ENCODE data around the gene NTM. TPM values are rescaled to one million over a fixed set of nuclear protein-coding genes. Genes with fewer than 3 reads are reported as not detected.

Gene NTM
- polyA plus RNA-seq, 1 donor (not counting 4 experiments of a cell fraction or from before 2014, with no cell fraction given), result 47.9 TPM

GRCh38 chr11:131392528-131393255, 22.3 kb downstream of the NTM start:
- H3K9me1 ChIP-seq (ENCODE audit: control insufficient read depth, extremely low read depth, insufficient read depth, low read length), result no peaks in the 10 kb centered on the region
- H3K4me1 ChIP-seq (ENCODE audit: control insufficient read depth, extremely low read depth, insufficient read depth, low read length), result peaks cover 2% of the 10 kb centered on the region
- no peaks in the 10 kb centered on the region for H4K20me1 ChIP-seq (ENCODE audit: control insufficient read depth, extremely low read depth, insufficient read depth, low read length)
- H2AFZ ChIP-seq (ENCODE audit: control insufficient read depth, low read length), result no peak overlapping the region
- no peak overlapping the region for H3K27ac ChIP-seq (ENCODE audit: control insufficient read depth, insufficient read depth, low read length)
- no peaks in the 10 kb centered on the region for H3K9me3 ChIP-seq (ENCODE audit: control insufficient read depth, low read depth, low read length)
- H3K9ac ChIP-seq (ENCODE audit: control insufficient read depth, extremely low read depth, insufficient read depth, low read length), result no peak overlapping the region
- H3K27me3 ChIP-seq (ENCODE audit: control insufficient read depth, extremely low read depth, insufficient read depth, low read length), result peaks cover 3% of the 10 kb centered on the region
- no peaks in the 10 kb centered on the region for H3K36me3 ChIP-seq (ENCODE audit: control insufficient read depth in 2 of 2, extremely low read depth in 1 of 2, insufficient read depth in 2 of 2, low read length in 2 of 2)
- TF ChIP-seq, protein P1, sequence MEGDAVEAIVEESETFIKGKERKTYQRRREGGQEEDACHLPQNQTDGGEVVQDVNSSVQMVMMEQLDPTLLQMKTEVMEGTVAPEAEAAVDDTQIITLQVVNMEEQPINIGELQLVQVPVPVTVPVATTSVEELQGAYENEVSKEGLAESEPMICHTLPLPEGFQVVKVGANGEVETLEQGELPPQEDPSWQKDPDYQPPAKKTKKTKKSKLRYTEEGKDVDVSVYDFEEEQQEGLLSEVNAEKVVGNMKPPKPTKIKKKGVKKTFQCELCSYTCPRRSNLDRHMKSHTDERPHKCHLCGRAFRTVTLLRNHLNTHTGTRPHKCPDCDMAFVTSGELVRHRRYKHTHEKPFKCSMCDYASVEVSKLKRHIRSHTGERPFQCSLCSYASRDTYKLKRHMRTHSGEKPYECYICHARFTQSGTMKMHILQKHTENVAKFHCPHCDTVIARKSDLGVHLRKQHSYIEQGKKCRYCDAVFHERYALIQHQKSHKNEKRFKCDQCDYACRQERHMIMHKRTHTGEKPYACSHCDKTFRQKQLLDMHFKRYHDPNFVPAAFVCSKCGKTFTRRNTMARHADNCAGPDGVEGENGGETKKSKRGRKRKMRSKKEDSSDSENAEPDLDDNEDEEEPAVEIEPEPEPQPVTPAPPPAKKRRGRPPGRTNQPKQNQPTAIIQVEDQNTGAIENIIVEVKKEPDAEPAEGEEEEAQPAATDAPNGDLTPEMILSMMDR (optimal IDR thresholded peaks at IDR 0.05 in 1 of 3, IDR thresholded peaks at IDR 0.05 in 1 of 3, conservative IDR thresholded peaks at IDR 0.05 in 1 of 3; ENCODE audit: extremely low read depth in 1 of 3, insufficient read depth in 2 of 3, low read length in 3 of 3), result peak in 2 of 3 experiments; percentile 33 to 36
- TF ChIP-seq EZH2 (IDR thresholded peaks at IDR 0.05; ENCODE audit: low read length), result no peak
- no peak overlapping the region for H3K4me2 ChIP-seq (ENCODE audit: control insufficient read depth, extremely low read depth, insufficient read depth, low read depth, low read length)
- FAIRE-seq (no peak), DNase-seq (ENCODE audit: low read depth, low spot score) (no peak)
- H3K79me2 ChIP-seq (ENCODE audit: control insufficient read depth, insufficient read depth, low read length), result no peaks in the 10 kb centered on the region
- H3K4me3 ChIP-seq (ENCODE audit: control insufficient read depth in 2 of 3, extremely low read depth in 1 of 3, insufficient read depth in 2 of 3, low read depth in 1 of 3, low read length in 3 of 3), result no peak overlapping the region
- dilution Hi-C loops (cut with MboI; ENCODE audit: extremely low pct_ligation_motif_present, low sequenced_read_pairs), result no loop called here

DNA sequence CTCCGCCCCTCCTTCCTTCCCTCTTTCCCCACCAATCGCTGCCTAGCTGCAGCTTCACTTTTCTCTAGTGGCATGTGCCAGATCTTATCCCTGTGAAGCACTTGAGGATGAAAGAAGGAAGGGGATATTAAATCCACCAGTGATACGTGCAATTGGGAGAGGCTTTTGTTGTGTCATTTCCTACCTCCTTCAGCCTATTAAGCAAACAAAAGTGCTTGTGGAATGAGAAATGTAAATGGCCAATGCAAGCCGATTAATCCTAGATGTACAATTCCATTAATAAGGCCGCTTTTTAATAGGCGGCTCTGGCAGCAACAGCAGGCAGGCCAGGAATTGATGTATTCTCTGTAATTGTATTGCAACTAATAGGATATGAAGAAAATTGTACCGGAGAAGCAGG, 23.3 kb downstream of the NTM start:
- peaks cover 6% of the 10 kb centered on the region for H3K27me3 ChIP-seq (ENCODE audit: control insufficient read depth, extremely low read depth, insufficient read depth, low read length)
- H3K4me3 ChIP-seq (ENCODE audit: control insufficient read depth in 2 of 3, extremely low read depth in 1 of 3, insufficient read depth in 2 of 3, low read depth in 1 of 3, low read length in 3 of 3), result no peak overlapping the region
- no peaks in the 10 kb centered on the region for H4K20me1 ChIP-seq (ENCODE audit: control insufficient read depth, extremely low read depth, insufficient read depth, low read length)
- TF ChIP-seq EZH2 (IDR thresholded peaks at IDR 0.05; ENCODE audit: low read length), result no peak
- TF ChIP-seq, protein P1 (optimal IDR thresholded peaks at IDR 0.05 in 1 of 3, IDR thresholded peaks at IDR 0.05 in 1 of 3, conservative IDR thresholded peaks at IDR 0.05 in 1 of 3; ENCODE audit: extremely low read depth in 1 of 3, insufficient read depth in 2 of 3, low read length in 3 of 3), result no peak
- no peak overlapping the region for H3K4me2 ChIP-seq (ENCODE audit: control insufficient read depth, extremely low read depth, insufficient read depth, low read depth, low read length)
- FAIRE-seq (no peak), DNase-seq (ENCODE audit: low read depth, low spot score) (no peak)
- no peaks in the 10 kb centered on the region for H3K79me2 ChIP-seq (ENCODE audit: control insufficient read depth, insufficient read depth, low read length)
- no peaks in the 10 kb centered on the region for H3K36me3 ChIP-seq (ENCODE audit: control insufficient read depth in 2 of 2, extremely low read depth in 1 of 2, insufficient read depth in 2 of 2, low read length in 2 of 2)
- H3K9ac ChIP-seq (ENCODE audit: control insufficient read depth, extremely low read depth, insufficient read depth, low read length), result no peak overlapping the region
- no peaks in the 10 kb centered on the region for H3K9me3 ChIP-seq (ENCODE audit: control insufficient read depth, low read depth, low read length)
- no peak overlapping the region for H2AFZ ChIP-seq (ENCODE audit: control insufficient read depth, low read length)
- no peak overlapping the region for H3K27ac ChIP-seq (ENCODE audit: control insufficient read depth, insufficient read depth, low read length)
- dilution Hi-C loops (cut with MboI; ENCODE audit: extremely low pct_ligation_motif_present, low sequenced_read_pairs), result no loop called here
- no peaks in the 10 kb centered on the region for H3K9me1 ChIP-seq (ENCODE audit: control insufficient read depth, extremely low read depth, insufficient read depth, low read length)
- H3K4me1 ChIP-seq (ENCODE audit: control insufficient read depth, extremely low read depth, insufficient read depth, low read length), result peaks cover 2% of the 10 kb centered on the region
